ENCODE measurements around the gene TRIP10. TPM values are rescaled to one million over a fixed set of nuclear protein-coding genes. Genes with fewer than 3 reads are reported as not detected.
"Not testable (repeated sequence)": the region's sequence is repeated elsewhere in the genome, so short reads cannot be mapped to it uniquely, and the experiment has no call there.

The TRIP10 gene
- total RNA-seq, 2 donors from 2014 or later = 38.0 to 99.4 TPM

- no peaks in the 10 kb centered on the region for H3K9me3 Mint-ChIP-seq
- H3K27me3 Mint-ChIP-seq = no peaks in the 10 kb centered on the region
- peaks cover 5% of the 10 kb centered on the region for H3K4me1 Mint-ChIP-seq
- no peak for ATAC-seq (replicated peaks)
- H3K27ac Mint-ChIP-seq = no peak overlapping the region
- peaks cover 80% of the 10 kb centered on the region for H3K36me3 Mint-ChIP-seq (ENCODE audit: low read depth)
- no peak overlapping the region for H3K4me3 Mint-ChIP-seq
These were observed 14.7 kb downstream of the TRIP10 start for GRCh38 chr19:6754136-6754535.

- ATAC-seq (replicated peaks) = no peak
- H3K4me3 Mint-ChIP-seq = no peak overlapping the region
- no peaks in the 10 kb centered on the region for H3K9me3 Mint-ChIP-seq
- no peaks in the 10 kb centered on the region for H3K27me3 Mint-ChIP-seq
- peaks cover 5% of the 10 kb centered on the region for H3K4me1 Mint-ChIP-seq
- peaks cover 79% of the 10 kb centered on the region for H3K36me3 Mint-ChIP-seq (ENCODE audit: low read depth)
- no peak overlapping the region for H3K27ac Mint-ChIP-seq
These were observed 15.4 kb downstream of the TRIP10 start for GRCh38 chr19:6754653-6755463.

GRCh38 chr19:6760606-6761005 lies 21.1 kb downstream of the TRIP10 start:
- Mint-ChIP-seq H3K4me3 (no peak overlapping the region), H3K9me3 (no peaks in the 10 kb centered on the region), H3K36me3 (ENCODE audit: low read depth) (peaks cover 54% of the 10 kb centered on the region), H3K27me3 (no peaks in the 10 kb centered on the region), H3K27ac (no peak overlapping the region), H3K4me1 (no peaks in the 10 kb centered on the region)
- ATAC-seq (replicated peaks) = no peak

GRCh38 chr19:6761053-6761676 lies 21.7 kb downstream of the TRIP10 start:
- peaks cover 2% of the 10 kb centered on the region for H3K4me1 Mint-ChIP-seq
- H3K9me3 Mint-ChIP-seq = no peaks in the 10 kb centered on the region
- H3K27ac Mint-ChIP-seq = no peak overlapping the region
- no peak overlapping the region for H3K4me3 Mint-ChIP-seq
- H3K27me3 Mint-ChIP-seq = no peaks in the 10 kb centered on the region
- peak; percentile 48 for ATAC-seq (replicated peaks)
- peaks cover 51% of the 10 kb centered on the region for H3K36me3 Mint-ChIP-seq (ENCODE audit: low read depth)

- not testable (repeated sequence) for H3K9me3 Mint-ChIP-seq; H3K27ac Mint-ChIP-seq; H3K4me3 Mint-ChIP-seq; H3K4me1 Mint-ChIP-seq; H3K27me3 Mint-ChIP-seq; ATAC-seq (replicated peaks)
- peaks cover 50% of the 10 kb centered on the region for H3K36me3 Mint-ChIP-seq (ENCODE audit: low read depth)
These were observed 22.8 kb downstream of the TRIP10 start for GRCh38 chr19:6762253-6762797.

- no peak for ATAC-seq (replicated peaks)
- peak overlapping the region; percentile 55 for H3K27ac Mint-ChIP-seq
These were observed 26.4 kb downstream of the TRIP10 start for GRCh38 chr19:6765738-6766356.

GRCh38 chr19:6766357-6767080 lies 27.0 kb downstream of the TRIP10 start:
- peak overlapping the region; percentile 87 for H3K4me3 Mint-ChIP-seq
- no peaks in the 10 kb centered on the region for H3K27me3 Mint-ChIP-seq
- no peaks in the 10 kb centered on the region for H3K9me3 Mint-ChIP-seq
- H3K36me3 Mint-ChIP-seq (ENCODE audit: low read depth) = peaks cover 21% of the 10 kb centered on the region
- no peak for ATAC-seq (replicated peaks)
- H3K27ac Mint-ChIP-seq = peak overlapping the region; percentile 55
- peaks cover 14% of the 10 kb centered on the region for H3K4me1 Mint-ChIP-seq

More at GRCh38 chr19:6765738-6766356, 26.4 kb downstream of the TRIP10 start:
- Mint-ChIP-seq H3K4me3 (peak overlapping the region; percentile 87), H3K36me3 (ENCODE audit: low read depth) (peaks cover 24% of the 10 kb centered on the region), H3K9me3 (no peaks in the 10 kb centered on the region), H3K4me1 (peaks cover 14% of the 10 kb centered on the region), H3K27me3 (no peaks in the 10 kb centered on the region)

- Mint-ChIP-seq H3K9me3 (no peaks in the 10 kb centered on the region), H3K4me1 (peaks cover 18% of the 10 kb centered on the region), H3K27ac (peak overlapping the region; percentile 55), H3K27me3 (no peaks in the 10 kb centered on the region), H3K4me3 (peak overlapping the region; percentile 87), H3K36me3 (ENCODE audit: low read depth) (peaks cover 19% of the 10 kb centered on the region)
- peak; percentile 33 for ATAC-seq (replicated peaks)
These were observed 27.5 kb downstream of the TRIP10 start for GRCh38 chr19:6767081-6767356.

- peak; percentile 75 for ATAC-seq (replicated peaks)
- H3K9me3 Mint-ChIP-seq = no peaks in the 10 kb centered on the region
- H3K4me3 Mint-ChIP-seq = peak within 1 kb of the TSS; percentile 87
- H3K27me3 Mint-ChIP-seq = no peaks in the 10 kb centered on the region
- H3K36me3 Mint-ChIP-seq (ENCODE audit: low read depth) = peaks cover 21% of the 10 kb centered on the region
- H3K4me1 Mint-ChIP-seq = peaks cover 22% of the 10 kb centered on the region
- peak within 1 kb of the TSS; percentile 55 for H3K27ac Mint-ChIP-seq
These were observed 28.1 kb downstream of the TRIP10 start, which contains the start of gene SH2D3A for GRCh38 chr19:6767357-6768235. TSS of gene SH2D3A (minus strand) at chr19:6767435. CDS start at chr19:6763748, 3,687 bp downstream.

GRCh38 chr19:6768236-6768785 lies 28.8 kb downstream of the TRIP10 start:
- Mint-ChIP-seq H3K9me3 (no peaks in the 10 kb centered on the region), H3K27me3 (no peaks in the 10 kb centered on the region), H3K36me3 (ENCODE audit: low read depth) (peaks cover 15% of the 10 kb centered on the region), H3K27ac (peak overlapping the region; percentile 55), H3K4me1 (peaks cover 22% of the 10 kb centered on the region), H3K4me3 (peak overlapping the region; percentile 87)
- no peak for ATAC-seq (replicated peaks)

GRCh38 chr19:6769006-6769619 lies 29.6 kb downstream of the TRIP10 start:
- H3K9me3 Mint-ChIP-seq = no peaks in the 10 kb centered on the region
- H3K36me3 Mint-ChIP-seq (ENCODE audit: low read depth) = peaks cover 20% of the 10 kb centered on the region
- ATAC-seq (replicated peaks) = no peak
- peak overlapping the region; percentile 87 for H3K4me3 Mint-ChIP-seq
- peaks cover 22% of the 10 kb centered on the region for H3K4me1 Mint-ChIP-seq
- no peak overlapping the region for H3K27ac Mint-ChIP-seq
- H3K27me3 Mint-ChIP-seq = no peaks in the 10 kb centered on the region

- not testable (repeated sequence) for ATAC-seq (replicated peaks); H3K27me3 Mint-ChIP-seq; H3K9me3 Mint-ChIP-seq
- Mint-ChIP-seq H3K4me1 (peaks cover 36% of the 10 kb centered on the region), H3K36me3 (ENCODE audit: low read depth) (peaks cover 36% of the 10 kb centered on the region), H3K27ac (peak overlapping the region; percentile 88), H3K4me3 (peak overlapping the region; percentile 98)
These were observed 32.2 kb downstream of the TRIP10 start for GRCh38 chr19:6771648-6772027.

Measured in activated T-helper 17 cell treated with anti-CD3 and anti-CD28 coated beads, Interleukin-2, amount 50 U/mL, for 72 hours (primary cell).